Measurements from ENCODE around the gene CDR2. TPM values are rescaled to one million over a fixed set of nuclear protein-coding genes. Genes with fewer than 3 reads are reported as not detected.

The CDR2 gene
- total and polyA plus RNA-seq, 2 of the 13 experiments (the other 11 are each of a cell fraction or from before 2014, with no cell fraction given): 59.0 to 78.9 TPM

GRCh38 chr16:22297114-22297870 lies 77.1 kb downstream of the CDR2 start, which contains the start of gene POLR3E (continued):
- TF ChIP-seq MXI1 (IDR thresholded peaks at IDR 0.05; ENCODE audit: borderline replicate concordance, low read depth, low read length) (peak; percentile 99), HINFP (CRISPR knock-in tag; IDR thresholded peaks at IDR 0.05; ENCODE audit: low read depth) (peak; percentile 87; the same call in 1 of the 2 replicates), ZC3H13 (CRISPR knock-in tag; IDR thresholded peaks at IDR 0.05) (0 out of 2 replicates have a peak, but pooled peaks have one; percentile 78), ZNF704 (CRISPR knock-in tag; IDR thresholded peaks at IDR 0.05; ENCODE audit: borderline replicate concordance) (peak; percentile 94), ZNF660 (CRISPR knock-in tag; IDR thresholded peaks at IDR 0.05; ENCODE audit: borderline replicate concordance, low read depth) (peak; percentile 35; the same call in 1 of the 2 replicates), CBFB (CRISPR knock-in tag; IDR thresholded peaks at IDR 0.05) (peak; percentile 97), ZNF672 (CRISPR knock-in tag; IDR thresholded peaks at IDR 0.05) (no peak), JUNB (CRISPR knock-in tag; IDR thresholded peaks at IDR 0.05; ENCODE audit: borderline replicate concordance) (peak; percentile 49), TP53 (CRISPR knock-in tag; conservative IDR thresholded peaks at IDR 0.05) (peak; percentile 94), HOXA9 (CRISPR knock-in tag; IDR thresholded peaks at IDR 0.05; ENCODE audit: borderline replicate concordance) (no peak; the same call in 1 of the 2 replicates), ZKSCAN1 (IDR thresholded peaks at IDR 0.05; ENCODE audit: low read length) (peak; percentile 87), SP5 (CRISPR knock-in tag; IDR thresholded peaks at IDR 0.05; ENCODE audit: borderline replicate concordance, low read depth) (peak; percentile 97), ZNF749 (CRISPR knock-in tag; IDR thresholded peaks at IDR 0.05; ENCODE audit: borderline replicate concordance) (peak; percentile 97), ZNF740 (CRISPR knock-in tag; IDR thresholded peaks at IDR 0.05) (peak; percentile 98), TOE1 (CRISPR knock-in tag; IDR thresholded peaks at IDR 0.05) (peak; percentile 96), RBM22 (optimal IDR thresholded peaks at IDR 0.05; ENCODE audit: low read length) (peak; percentile 100), SOX13 (IDR thresholded peaks at IDR 0.05) (peak; percentile 65; the same call in 1 of the 2 replicates), SOX13 (CRISPR knock-in tag; conservative IDR thresholded peaks at IDR 0.05 in 1 of 2, IDR thresholded peaks at IDR 0.05 in 1 of 2) (peak; percentile 80 to 95), ADNP (CRISPR knock-in tag; IDR thresholded peaks at IDR 0.05) (peak; percentile 89), KLF15 (CRISPR knock-in tag; IDR thresholded peaks at IDR 0.05; ENCODE audit: borderline replicate concordance) (0 out of 2 replicates have a peak, but pooled peaks have one; percentile 86), NFYC (CRISPR knock-in tag; IDR thresholded peaks at IDR 0.05) (peak; percentile 58), ETV6 (CRISPR knock-in tag; conservative IDR thresholded peaks at IDR 0.05) (peak; percentile 78), NRL (CRISPR knock-in tag; IDR thresholded peaks at IDR 0.05; ENCODE audit: borderline replicate concordance) (peak; percentile 99)

All from HepG2 (cell line).